Endodermal cell (in vitro differentiated cells): ENCODE results near the gene ACTRT2. TPM values are rescaled to one million over a fixed set of nuclear protein-coding genes. Genes with fewer than 3 reads are reported as not detected.
A peak's percentile ranks its signal among the peaks of the same experiment; 100 is the strongest.

Experiments
- DNase-seq: peaks from one replicate; pipeline ENCODE4 v3.0.0-alpha.2; 2017
- H3K27ac ChIP-seq: 2 replicates; pipeline ENCODE4 v1.5.1; 2013; ENCODE audit warnings: mild to moderate bottlenecking, low read depth, low read length, moderate library complexity
- H3K27me3 ChIP-seq: 2 replicates; pipeline ENCODE4 v1.6.1; 2013; ENCODE audit warnings: mild to moderate bottlenecking, low read length, moderate library complexity; ENCODE audit not compliant: insufficient read depth, control insufficient read depth, poor library complexity, severe bottlenecking
- H3K36me3 ChIP-seq: 2 replicates; pipeline ENCODE4 v1.7.0; 2013; ENCODE audit warnings: mild to moderate bottlenecking, low read length, moderate library complexity; ENCODE audit not compliant: control insufficient read depth, insufficient read depth
- H3K4me1 ChIP-seq: one replicate; pipeline ENCODE4 v1.7.0; 2013; ENCODE audit warnings: low read length; ENCODE audit not compliant: control insufficient read depth, insufficient read depth
- H3K4me3 ChIP-seq: 2 replicates; pipeline ENCODE4 v1.5.1; 2013; ENCODE audit warnings: mild to moderate bottlenecking, low read length, moderate library complexity
- H3K9ac ChIP-seq: 2 replicates; pipeline ENCODE4 v1.6.1; 2013; ENCODE audit warnings: mild to moderate bottlenecking, low read length, moderate library complexity; ENCODE audit not compliant: poor library complexity, severe bottlenecking; ENCODE audit errors: extremely low read depth
- H3K9me3 ChIP-seq: 2 replicates; pipeline ENCODE4 v1.6.1; 2013; ENCODE audit warnings: mild to moderate bottlenecking, low read length, moderate library complexity; ENCODE audit not compliant: control insufficient read depth
- H3K27ac Mint-ChIP-seq: 2 replicates; pipeline ENCODE4 v1.8.0; 2020; ENCODE audit warnings: mixed read lengths
- H3K27me3 Mint-ChIP-seq: 2 replicates; pipeline ENCODE4 v1.8.0; 2021; ENCODE audit warnings: mild to moderate bottlenecking, mixed read lengths; ENCODE audit not compliant: insufficient read depth
- H3K36me3 Mint-ChIP-seq: 2 replicates; pipeline ENCODE4 v1.8.0; 2020; ENCODE audit warnings: low read depth, mixed read lengths
- H3K4me1 Mint-ChIP-seq: 2 replicates; pipeline ENCODE4 v1.8.0; 2020; ENCODE audit warnings: mixed read lengths
- H3K4me3 Mint-ChIP-seq: 2 replicates; pipeline ENCODE4 v1.8.0; 2020; ENCODE audit warnings: mild to moderate bottlenecking, moderate library complexity, mixed read lengths
- H3K9me3 Mint-ChIP-seq: 2 replicates; pipeline ENCODE4 v1.8.0; 2020; ENCODE audit warnings: mild to moderate bottlenecking, mixed read lengths
- WGBS, 2 experiments: methylation state at CpG; one replicate each; pipeline versions ENCODE4 v1.1.5 to v1.1.7; 2013; ENCODE audit warnings: missing lambda C conversion rate in 2 of 2, mixed read lengths in 1 of 2; ENCODE audit not compliant: insufficient coverage in 1 of 2, insufficient read length in 1 of 2; 5-methylcytosine and 5-hydroxymethylcytosine counted together
- total RNA-seq, 2 donors: library from RNA; stranded (reverse); fragmentation: NEBNext Ultra II Directional in 1 of 2; extraction: Animal tissue kit (Norgen Biotek cat#: 25700) in 1 of 2; gene quantifications; 2 replicates in 1 of 2; 3 replicates in 1 of 2; pipeline ENCODE4 v1.2.1, GENCODE V29; 2021
- TF ChIP-seq, protein P1 (sequence below): fragments of 200-600 bp; sonication (generic); conservative IDR thresholded peaks from 2 replicates; pipeline ENCODE4 v1.5.0; 2021; ENCODE audit warnings: antibody characterized with exemption, mild to moderate bottlenecking

The ACTRT2 gene
- total RNA-seq, 2 donors from 2014 or later: not detected

DNA sequence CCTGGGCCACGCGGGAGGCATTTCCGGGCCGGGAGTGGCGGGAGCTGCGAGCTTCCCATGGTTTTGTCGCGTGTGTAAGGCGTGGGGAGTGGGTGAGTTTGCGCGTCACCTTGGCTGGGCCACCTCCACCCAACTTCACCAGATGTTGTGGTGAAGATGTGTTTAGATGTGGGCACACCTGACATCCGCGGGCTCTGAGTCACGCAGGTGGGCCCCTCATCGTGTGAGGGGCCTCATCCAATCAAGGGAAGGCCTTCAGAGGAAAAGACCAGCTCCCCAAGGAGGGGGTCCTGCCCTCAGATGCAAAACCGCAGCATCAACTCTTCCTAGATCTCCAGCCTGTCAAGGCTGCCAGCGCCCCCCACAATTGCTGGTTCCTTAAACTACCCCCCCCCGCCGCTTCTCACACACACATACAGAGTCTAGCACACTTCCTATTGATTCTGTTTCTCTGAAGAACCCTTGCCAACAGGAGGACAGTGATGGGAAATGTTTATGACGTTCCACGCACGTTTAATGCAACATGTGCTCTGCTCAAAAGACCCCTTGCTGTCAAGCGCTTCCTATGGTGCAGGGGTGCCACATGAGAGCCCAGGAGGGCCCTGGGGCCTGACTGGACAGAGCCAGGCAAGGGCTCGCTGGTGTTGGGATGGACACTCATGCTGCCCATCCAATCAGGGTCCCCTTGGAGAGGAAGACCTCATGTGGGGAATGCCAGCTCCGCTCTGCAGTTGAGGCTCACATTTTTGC lies 11.9 kb downstream of the ACTRT2 start:
- Histone ChIP-seq H3K27me3 (no peaks in the 10 kb centered on the region), H3K27ac (no peak overlapping the region), H3K9me3 (peaks cover 9% of the 10 kb centered on the region), H3K4me3 (no peak overlapping the region), H3K36me3 (no peaks in the 10 kb centered on the region), H3K4me1 (no peaks in the 10 kb centered on the region), H3K9ac (no peak overlapping the region)
- Mint-ChIP-seq H3K4me1 (no peaks in the 10 kb centered on the region), H3K27me3 (no peaks in the 10 kb centered on the region), H3K4me3 (no peak overlapping the region), H3K27ac (no peak overlapping the region), H3K36me3 (no peaks in the 10 kb centered on the region), H3K9me3 (peaks cover 68% of the 10 kb centered on the region)
- WGBS, 2 experiments: 82 to 83% methylated on average over 1 to 19 of the region's 25 CpGs
- TF ChIP-seq, protein P1, sequence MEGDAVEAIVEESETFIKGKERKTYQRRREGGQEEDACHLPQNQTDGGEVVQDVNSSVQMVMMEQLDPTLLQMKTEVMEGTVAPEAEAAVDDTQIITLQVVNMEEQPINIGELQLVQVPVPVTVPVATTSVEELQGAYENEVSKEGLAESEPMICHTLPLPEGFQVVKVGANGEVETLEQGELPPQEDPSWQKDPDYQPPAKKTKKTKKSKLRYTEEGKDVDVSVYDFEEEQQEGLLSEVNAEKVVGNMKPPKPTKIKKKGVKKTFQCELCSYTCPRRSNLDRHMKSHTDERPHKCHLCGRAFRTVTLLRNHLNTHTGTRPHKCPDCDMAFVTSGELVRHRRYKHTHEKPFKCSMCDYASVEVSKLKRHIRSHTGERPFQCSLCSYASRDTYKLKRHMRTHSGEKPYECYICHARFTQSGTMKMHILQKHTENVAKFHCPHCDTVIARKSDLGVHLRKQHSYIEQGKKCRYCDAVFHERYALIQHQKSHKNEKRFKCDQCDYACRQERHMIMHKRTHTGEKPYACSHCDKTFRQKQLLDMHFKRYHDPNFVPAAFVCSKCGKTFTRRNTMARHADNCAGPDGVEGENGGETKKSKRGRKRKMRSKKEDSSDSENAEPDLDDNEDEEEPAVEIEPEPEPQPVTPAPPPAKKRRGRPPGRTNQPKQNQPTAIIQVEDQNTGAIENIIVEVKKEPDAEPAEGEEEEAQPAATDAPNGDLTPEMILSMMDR: no peak
- peak; percentile 20 for DNase-seq

DNA sequence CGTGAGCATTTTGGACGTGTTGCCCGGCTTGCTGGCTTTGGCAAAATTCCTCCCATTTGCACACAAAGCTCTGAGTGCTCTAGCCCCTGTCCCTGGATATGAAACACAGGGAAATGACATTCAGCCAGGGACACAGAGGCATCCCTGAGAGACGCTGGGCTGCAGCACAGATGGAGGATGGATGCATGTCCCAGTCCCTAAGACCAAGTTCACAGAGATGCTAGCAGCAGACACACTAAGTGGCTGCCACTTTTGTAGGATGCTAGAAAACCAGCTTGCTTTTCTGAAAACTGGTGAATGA lies 12.5 kb downstream of the ACTRT2 start:
- Mint-ChIP-seq H3K27ac (no peak overlapping the region), H3K9me3 (peaks cover 68% of the 10 kb centered on the region), H3K4me3 (no peak overlapping the region), H3K36me3 (no peaks in the 10 kb centered on the region), H3K4me1 (no peaks in the 10 kb centered on the region), H3K27me3 (no peaks in the 10 kb centered on the region)
- no peaks in the 10 kb centered on the region for H3K27me3 ChIP-seq
- WGBS, 2 experiments: 72 to 83% methylated on average over 2 to 4 of the region's 4 CpGs
- no peak overlapping the region for H3K4me3 ChIP-seq
- peak; percentile 3 for DNase-seq
- no peaks in the 10 kb centered on the region for H3K36me3 ChIP-seq
- TF ChIP-seq, protein P1: no peak
- no peak overlapping the region for H3K27ac ChIP-seq
- H3K9ac ChIP-seq: no peak overlapping the region
- peaks cover 9% of the 10 kb centered on the region for H3K9me3 ChIP-seq
- H3K4me1 ChIP-seq: no peaks in the 10 kb centered on the region

DNA sequence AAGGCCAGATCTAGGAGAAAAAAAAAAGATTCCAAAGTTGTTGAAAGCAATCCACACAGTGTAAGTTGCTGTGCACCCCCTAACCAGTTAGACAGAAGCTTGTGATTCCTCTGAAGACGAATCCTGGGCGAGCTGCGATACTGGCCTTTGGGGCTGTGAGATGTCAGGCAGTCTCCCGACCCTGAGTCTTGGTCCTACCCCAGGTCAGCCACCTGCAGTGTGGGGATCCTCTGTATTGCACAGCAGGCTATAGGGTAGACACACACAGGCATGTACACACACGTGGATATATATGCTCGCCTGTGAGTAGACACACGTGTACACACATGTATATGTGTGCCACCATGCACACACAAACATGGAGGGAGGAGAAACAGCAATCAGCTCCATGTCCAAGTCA lies 12.9 kb downstream of the ACTRT2 start:
- no peak overlapping the region for H3K4me3 ChIP-seq
- Mint-ChIP-seq H3K9me3 (peaks cover 68% of the 10 kb centered on the region), H3K36me3 (no peaks in the 10 kb centered on the region), H3K4me3 (no peak overlapping the region), H3K27me3 (no peaks in the 10 kb centered on the region), H3K4me1 (no peaks in the 10 kb centered on the region), H3K27ac (no peak overlapping the region)
- H3K9ac ChIP-seq: no peak overlapping the region
- peak; percentile 14 for DNase-seq
- TF ChIP-seq, protein P1: no peak
- H3K36me3 ChIP-seq: no peaks in the 10 kb centered on the region
- H3K4me1 ChIP-seq: no peaks in the 10 kb centered on the region
- no peaks in the 10 kb centered on the region for H3K27me3 ChIP-seq
- H3K27ac ChIP-seq: no peak overlapping the region
- H3K9me3 ChIP-seq: peaks cover 9% of the 10 kb centered on the region
- WGBS, 2 experiments: 76 to 83% methylated on average over 7 of the region's 7 CpGs
